ENCODE measurements around the gene AHR. TPM values are rescaled to one million over a fixed set of nuclear protein-coding genes. Genes with fewer than 3 reads are reported as not detected.

AHR gene
- total RNA-seq, 1 experiment from 2014 or later = 72.7 TPM

- DNase-seq = no peak
- no peak overlapping the region for H3K4me3 ChIP-seq (ENCODE audit: low read length)
- H3K9me2 ChIP-seq (replicated peaks; ENCODE audit: low read length) = no peaks in the 10 kb centered on the region
- BruUV-seq (replicated peaks) = no TSS peak
- no peak for ATAC-seq
- H3K4me2 ChIP-seq (ENCODE audit: low read length) = no peak overlapping the region
- no peak overlapping the region for H3K27ac ChIP-seq (ENCODE audit: low read length)
- ChIA-PET CTCF (no interaction called here), POLR2A (ENCODE audit: unreplicated experiment) (no interaction called here)
- H3K9ac ChIP-seq (ENCODE audit: low read length) = no peak overlapping the region
- no peaks in the 10 kb centered on the region for H3K27me3 ChIP-seq (ENCODE audit: low read length)
- peaks cover 35% of the 10 kb centered on the region for H3K36me3 ChIP-seq (ENCODE audit: low read depth, low read length)
- H2AFZ ChIP-seq (ENCODE audit: low read length) = no peak overlapping the region
- H3K79me2 ChIP-seq (ENCODE audit: low read length) = peaks cover 84% of the 10 kb centered on the region
- no peaks in the 10 kb centered on the region for H3K9me3 ChIP-seq (ENCODE audit: low read length)
- H3K4me1 ChIP-seq (ENCODE audit: insufficient read depth, low read length) = 0 out of 2 replicates have a peak, but pooled peaks cover 8% of the 10 kb centered on the region
- TF ChIP-seq EZH2phosphoT487 (IDR thresholded peaks at IDR 0.05; ENCODE audit: borderline replicate concordance, low read length) (no peak), EZH2 (IDR thresholded peaks at IDR 0.05; ENCODE audit: low read length, unreplicated experiment) (no peak), CTCF (conservative IDR thresholded peaks at IDR 0.05; ENCODE audit: low read depth, low read length) (no peak)
- intact Hi-C loops (cut with micrococcal nuclease) = no loop called here
- peaks cover 4% of the 10 kb centered on the region for H3F3A ChIP-seq (ENCODE audit: low read length, unreplicated experiment)
- H4K20me1 ChIP-seq (ENCODE audit: low read length) = peaks cover 34% of the 10 kb centered on the region
Measured at GRCh38 chr7:17313194-17313593, 14.7 kb downstream of the AHR start.

- Histone ChIP-seq H3K79me2 (ENCODE audit: low read length) (peaks cover 65% of the 10 kb centered on the region), H3K9me2 (replicated peaks; ENCODE audit: low read length) (no peaks in the 10 kb centered on the region), H3K9me3 (ENCODE audit: low read length) (no peaks in the 10 kb centered on the region), H3K36me3 (ENCODE audit: low read depth, low read length) (peaks cover 28% of the 10 kb centered on the region), H3K4me3 (ENCODE audit: low read length) (no peak overlapping the region), H3K4me1 (ENCODE audit: insufficient read depth, low read length) (peaks cover 17% of the 10 kb centered on the region), H3K9ac (ENCODE audit: low read length) (no peak overlapping the region), H3K27ac (ENCODE audit: low read length) (no peak overlapping the region), H4K20me1 (ENCODE audit: low read length) (peaks cover 21% of the 10 kb centered on the region), H2AFZ (ENCODE audit: low read length) (no peak overlapping the region), H3K27me3 (ENCODE audit: low read length) (no peaks in the 10 kb centered on the region), H3F3A (ENCODE audit: low read length, unreplicated experiment) (peaks cover 4% of the 10 kb centered on the region), H3K4me2 (ENCODE audit: low read length) (no peak overlapping the region)
- ATAC-seq (no peak), DNase-seq (no peak)
- ChIA-PET CTCF (interaction anchor here (0.5 kb wide), 1 partner anchor 18 kb away, joined by 5 read pairs; no protein-coding TSS in a partner anchor), POLR2A (ENCODE audit: unreplicated experiment) (no interaction called here)
- intact Hi-C loops (cut with micrococcal nuclease) = no loop called here
- TF ChIP-seq EZH2 (IDR thresholded peaks at IDR 0.05; ENCODE audit: low read length, unreplicated experiment) (no peak), CTCF (conservative IDR thresholded peaks at IDR 0.05; ENCODE audit: low read depth, low read length) (no peak), EZH2phosphoT487 (IDR thresholded peaks at IDR 0.05; ENCODE audit: borderline replicate concordance, low read length) (no peak)
- no TSS peak for BruUV-seq (replicated peaks)
Measured at GRCh38 chr7:17315974-17316373, 17.5 kb downstream of the AHR start.

GRCh38 chr7:17318146-17318545, 19.7 kb downstream of the AHR start:
- Histone ChIP-seq H3K9ac (ENCODE audit: low read length) (no peak overlapping the region), H4K20me1 (ENCODE audit: low read length) (peaks cover 10% of the 10 kb centered on the region), H3K79me2 (ENCODE audit: low read length) (peaks cover 64% of the 10 kb centered on the region), H3K9me3 (ENCODE audit: low read length) (no peaks in the 10 kb centered on the region), H2AFZ (ENCODE audit: low read length) (no peak overlapping the region), H3K36me3 (ENCODE audit: low read depth, low read length) (peaks cover 21% of the 10 kb centered on the region; the same call in 1 of the 2 replicates), H3K9me2 (replicated peaks; ENCODE audit: low read length) (no peaks in the 10 kb centered on the region), H3K27me3 (ENCODE audit: low read length) (no peaks in the 10 kb centered on the region), H3K4me3 (ENCODE audit: low read length) (no peak overlapping the region), H3K4me2 (ENCODE audit: low read length) (no peak overlapping the region), H3K4me1 (ENCODE audit: insufficient read depth, low read length) (peaks cover 17% of the 10 kb centered on the region), H3F3A (ENCODE audit: low read length, unreplicated experiment) (peaks cover 4% of the 10 kb centered on the region), H3K27ac (ENCODE audit: low read length) (no peak overlapping the region)
- no TSS peak for BruUV-seq (replicated peaks)
- intact Hi-C loops (cut with micrococcal nuclease) = no loop called here
- TF ChIP-seq EZH2phosphoT487 (IDR thresholded peaks at IDR 0.05; ENCODE audit: borderline replicate concordance, low read length) = no peak
- ATAC-seq (no peak), DNase-seq (no peak)
- CTCF ChIA-PET = no interaction called here
- POLR2A ChIA-PET (ENCODE audit: unreplicated experiment) = no interaction called here

Measured in PC-3 (cell line).